Prostate gland (tissue), 2 donors: Measurements from ENCODE around the gene ENOPH1. TPM values are rescaled to one million over a fixed set of nuclear protein-coding genes. Genes with fewer than 3 reads are reported as not detected.
"Not testable (repeated sequence)": the region's sequence is repeated elsewhere in the genome, so short reads cannot be mapped to it uniquely, and the experiment has no call there.

Source experiments
- DNase-seq: peaks from one replicate; pipeline ENCODE4 v3.0.0-alpha.2; 2019; ENCODE audit warnings: low spot score
- H3K27ac ChIP-seq, 2 donors: fragments of 200-600 bp; sonication (generic); 2 replicates each; pipeline ENCODE4 v1.5.1; 2017 to 2019
- H3K27me3 ChIP-seq: fragments of 200-600 bp; sonication (generic); replicated peaks from 2 replicates; pipeline ENCODE4 v1.5.1; 2019; ENCODE audit not compliant: insufficient read depth
- H3K36me3 ChIP-seq, 2 donors: fragments of 200-600 bp; sonication (generic); 1 replicate in 1 of 2; 2 replicates in 1 of 2; pipeline versions ENCODE4 v1.5.1 to v1.8.1; 2017 to 2019
- H3K4me1 ChIP-seq: fragments of 200-600 bp; sonication (generic); replicated peaks from 2 replicates; pipeline ENCODE4 v1.5.1; 2019
- H3K4me3 ChIP-seq, 2 donors: fragments of 200-600 bp; sonication (generic); 2 replicates each; pipeline ENCODE4 v1.5.1; 2017 to 2019
- H3K9me3 ChIP-seq: fragments of 200-600 bp; sonication (generic); 2 replicates; pipeline ENCODE4 v1.5.1; 2017
- POLR2A ChIP-seq: fragments of 450-650 bp; IDR thresholded peaks from one replicate; pipeline ENCODE4 v1.6.1; 2016; ENCODE audit warnings: antibody characterized with exemption, mild to moderate bottlenecking
- POLR2AphosphoS5 ChIP-seq: sonication (generic); formaldehyde crosslinking; IDR thresholded peaks from one replicate; pipeline ENCODE4 v1.6.1; 2017; ENCODE audit warnings: antibody characterized with exemption
- whole genome bisulfite sequencing: methylation state at CpG from one replicate; pipeline ENCODE4 v1.1.5; 2018; 5-methylcytosine and 5-hydroxymethylcytosine counted together
- intact Hi-C: fragments of 100-400 bp; cut with DNase I; formaldehyde crosslinking; loops from one replicate; pipeline ENCODE4 v1.14.2; 2022
- total RNA-seq, 2 donors: library from RNA; depleted of rRNA; stranded (reverse); fragments of >200 nt; gene quantifications; one replicate each; pipeline ENCODE4 v1.1.0, GENCODE V29; 2016
- TF ChIP-seq, protein P1 (sequence below), 4 experiments: fragments of 200-600 bp in 2 of 4; fragments of 450-650 bp in 2 of 4; sonication (generic) in 2 of 4; IDR thresholded peaks; 1 replicate in 3 of 4; 2 replicates in 1 of 4; pipeline ENCODE4 v1.5.1; 2016 to 2019; ENCODE audit warnings: antibody characterized with exemption in 4 of 4, mild to moderate bottlenecking in 2 of 4, moderate library complexity in 2 of 4

Gene ENOPH1
- total RNA-seq, 2 donors from 2014 or later, result 28.7 to 38.1 TPM

DNA sequence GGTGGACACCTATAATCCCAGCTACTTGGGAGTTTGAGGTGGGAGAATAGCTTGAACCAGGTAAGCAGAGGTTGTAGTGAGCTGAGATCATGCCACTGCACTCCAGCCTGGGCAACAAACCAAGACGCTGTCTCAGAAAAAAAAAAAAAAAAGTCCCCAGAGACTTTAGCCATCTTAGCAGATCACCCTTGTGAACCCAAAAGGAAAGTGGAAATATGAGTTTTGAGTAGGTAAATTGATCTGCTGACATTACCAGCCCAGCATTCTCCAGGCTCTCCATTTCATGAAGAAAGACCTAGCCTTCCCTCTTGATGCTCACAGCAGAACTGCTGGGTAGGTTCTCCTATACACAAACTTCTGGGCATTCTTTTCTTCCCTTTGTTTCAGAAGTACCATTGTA lies 32.1 kb upstream of the ENOPH1 start:
- H3K4me3 ChIP-seq, result no peak overlapping the region
- H3K27me3 ChIP-seq, result no peaks in the 10 kb centered on the region
- 83% methylated on average over 1 of the region's 1 CpG for WGBS
- TF ChIP-seq, protein P1, sequence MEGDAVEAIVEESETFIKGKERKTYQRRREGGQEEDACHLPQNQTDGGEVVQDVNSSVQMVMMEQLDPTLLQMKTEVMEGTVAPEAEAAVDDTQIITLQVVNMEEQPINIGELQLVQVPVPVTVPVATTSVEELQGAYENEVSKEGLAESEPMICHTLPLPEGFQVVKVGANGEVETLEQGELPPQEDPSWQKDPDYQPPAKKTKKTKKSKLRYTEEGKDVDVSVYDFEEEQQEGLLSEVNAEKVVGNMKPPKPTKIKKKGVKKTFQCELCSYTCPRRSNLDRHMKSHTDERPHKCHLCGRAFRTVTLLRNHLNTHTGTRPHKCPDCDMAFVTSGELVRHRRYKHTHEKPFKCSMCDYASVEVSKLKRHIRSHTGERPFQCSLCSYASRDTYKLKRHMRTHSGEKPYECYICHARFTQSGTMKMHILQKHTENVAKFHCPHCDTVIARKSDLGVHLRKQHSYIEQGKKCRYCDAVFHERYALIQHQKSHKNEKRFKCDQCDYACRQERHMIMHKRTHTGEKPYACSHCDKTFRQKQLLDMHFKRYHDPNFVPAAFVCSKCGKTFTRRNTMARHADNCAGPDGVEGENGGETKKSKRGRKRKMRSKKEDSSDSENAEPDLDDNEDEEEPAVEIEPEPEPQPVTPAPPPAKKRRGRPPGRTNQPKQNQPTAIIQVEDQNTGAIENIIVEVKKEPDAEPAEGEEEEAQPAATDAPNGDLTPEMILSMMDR (IDR thresholded peaks at IDR 0.05), result no peak
- no peak for TF ChIP-seq POLR2A
- no peak for TF ChIP-seq POLR2AphosphoS5
- H3K9me3 ChIP-seq, result no peaks in the 10 kb centered on the region
- no peaks in the 10 kb centered on the region for H3K4me1 ChIP-seq
- H3K27ac ChIP-seq, result no peak overlapping the region
- no peaks in the 10 kb centered on the region for H3K36me3 ChIP-seq
- intact Hi-C loops, result no loop called here
- DNase-seq, result no peak

DNA sequence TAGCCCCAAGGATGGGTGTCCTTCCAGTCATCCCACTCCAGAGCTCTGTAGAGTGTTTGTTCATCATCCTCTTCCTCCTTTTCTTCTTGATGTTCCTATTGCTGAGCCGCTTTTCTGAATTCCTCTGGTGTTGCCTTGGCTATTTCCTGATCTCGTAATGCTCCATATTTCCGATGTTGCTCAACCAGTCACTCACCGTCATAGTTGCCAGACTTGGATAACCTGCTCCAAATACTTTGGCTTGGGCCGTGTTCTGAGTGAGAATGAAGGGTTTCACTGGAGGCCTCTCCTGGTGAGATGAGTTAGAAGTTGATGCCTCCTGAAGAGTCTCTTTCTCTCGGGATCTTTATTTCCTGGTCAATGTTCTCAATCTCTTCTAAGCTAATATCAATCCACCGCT lies 28.8 kb upstream of the ENOPH1 start:
- no peak overlapping the region for H3K27ac ChIP-seq
- intact Hi-C loops, result no loop called here
- H3K36me3 ChIP-seq, result no peaks in the 10 kb centered on the region
- H3K27me3 ChIP-seq, result no peaks in the 10 kb centered on the region
- H3K4me1 ChIP-seq, result no peaks in the 10 kb centered on the region
- H3K9me3 ChIP-seq, result no peaks in the 10 kb centered on the region
- WGBS, result 92% methylated on average over 7 of the region's 7 CpGs
- TF ChIP-seq, protein P1 (IDR thresholded peaks at IDR 0.05), result no peak
- TF ChIP-seq POLR2AphosphoS5 (no peak), POLR2A (no peak)
- no peak for DNase-seq
- no peak overlapping the region for H3K4me3 ChIP-seq

DNA sequence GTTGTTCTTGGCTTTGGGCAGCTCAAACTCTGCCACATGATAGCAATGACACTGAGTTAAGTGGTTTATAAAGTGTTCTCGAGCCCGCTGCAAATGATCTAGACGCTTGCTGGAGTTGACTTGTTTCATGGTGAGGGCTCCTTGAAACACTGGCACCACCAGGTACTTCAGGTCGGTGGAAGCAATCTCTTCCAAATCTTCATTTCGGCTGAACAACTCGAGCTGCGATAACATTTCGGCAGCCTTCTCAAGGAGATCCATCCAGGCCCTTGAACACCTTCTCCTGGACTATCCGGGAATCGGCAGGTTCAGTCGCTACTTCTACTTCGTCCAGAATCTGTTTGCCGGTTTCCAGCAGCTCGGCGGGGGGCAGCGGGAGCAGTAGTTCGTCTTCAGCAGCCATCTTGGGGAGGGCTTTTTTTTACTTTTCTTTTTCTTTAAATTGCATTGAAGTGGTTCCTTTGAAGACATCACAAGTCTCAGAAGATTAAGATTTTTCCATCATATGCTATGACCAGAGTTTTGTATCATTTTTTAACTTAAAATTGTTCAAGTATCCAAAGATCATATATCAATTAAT lies 28.1 kb upstream of the ENOPH1 start:
- intact Hi-C loops, result no loop called here
- no peaks in the 10 kb centered on the region for H3K4me1 ChIP-seq
- 92% methylated on average over 17 of the region's 17 CpGs for WGBS
- H3K36me3 ChIP-seq, result no peaks in the 10 kb centered on the region
- no peak for TF ChIP-seq POLR2AphosphoS5
- TF ChIP-seq, protein P1 (IDR thresholded peaks at IDR 0.05), result no peak
- H3K4me3 ChIP-seq, result no peak overlapping the region
- no peaks in the 10 kb centered on the region for H3K9me3 ChIP-seq
- DNase-seq, result no peak
- no peaks in the 10 kb centered on the region for H3K27me3 ChIP-seq
- no peak overlapping the region for H3K27ac ChIP-seq

DNA sequence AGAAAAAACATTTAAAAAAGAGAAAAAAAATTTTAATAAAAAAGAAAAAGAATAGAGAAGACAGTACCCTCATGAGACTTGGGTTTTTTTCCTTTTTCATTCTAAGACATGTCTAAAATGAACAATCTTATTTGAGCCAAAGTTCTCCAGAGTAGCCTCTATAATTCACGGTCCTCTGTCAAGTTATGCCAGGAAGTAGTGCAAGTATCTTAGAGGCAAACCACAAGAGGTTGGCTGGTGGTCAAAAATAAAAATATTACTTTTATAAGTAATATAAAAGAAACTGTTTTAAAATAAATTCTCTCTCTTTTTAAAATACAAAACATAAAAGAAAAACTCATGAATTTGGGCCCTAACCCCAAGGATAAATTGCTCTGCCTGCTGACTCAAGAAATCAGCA lies 26.7 kb upstream of the ENOPH1 start:
- H3K9me3 ChIP-seq, result no peaks in the 10 kb centered on the region
- intact Hi-C loops, result no loop called here
- DNase-seq, result no peak
- H3K4me3 ChIP-seq, result no peak overlapping the region
- H3K36me3 ChIP-seq, result no peaks in the 10 kb centered on the region
- no peaks in the 10 kb centered on the region for H3K27me3 ChIP-seq
- TF ChIP-seq POLR2AphosphoS5, result no peak
- TF ChIP-seq, protein P1 (IDR thresholded peaks at IDR 0.05), result no peak
- no peak for TF ChIP-seq POLR2A
- WGBS, result 53% methylated on average over 1 of the region's 1 CpG
- H3K4me1 ChIP-seq, result no peaks in the 10 kb centered on the region
- H3K27ac ChIP-seq, result no peak overlapping the region

DNA sequence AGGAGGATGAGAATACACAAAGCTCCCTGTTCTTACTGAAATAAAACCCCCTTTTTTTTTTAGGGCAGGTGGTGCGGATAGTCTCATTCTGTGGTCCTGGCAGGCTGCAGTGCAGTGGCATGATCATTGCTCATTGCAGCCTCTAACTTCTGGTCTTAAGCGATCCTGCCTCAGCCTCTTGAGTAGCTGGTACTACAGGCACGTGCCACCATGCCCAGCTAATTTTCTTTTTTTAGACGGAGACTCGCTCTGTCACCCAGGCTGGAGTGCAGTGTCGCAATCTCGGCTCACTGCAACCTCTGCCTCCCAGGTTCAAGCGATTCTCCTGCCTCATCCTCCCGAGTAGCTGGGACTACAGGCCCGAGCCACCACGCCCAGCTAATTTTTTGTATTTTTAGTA lies 15.3 kb upstream of the ENOPH1 start:
- H3K27ac ChIP-seq, DNase-seq, H3K4me1 ChIP-seq, intact Hi-C loops, H3K36me3 ChIP-seq, H3K9me3 ChIP-seq, H3K4me3 ChIP-seq, H3K27me3 ChIP-seq: not testable (repeated sequence)
- 93% methylated on average over 11 of the region's 11 CpGs for WGBS
